ENCODE results near the gene MYBPC2. TPM values are rescaled to one million over a fixed set of nuclear protein-coding genes. Genes with fewer than 3 reads are reported as not detected.

Gene MYBPC2
- total and polyA plus RNA-seq, 12 donors = 0.01 to 0.35 (median 0.13) TPM; not detected in 9

GRCh38 chr19:50477751-50478515, 45.2 kb downstream of the MYBPC2 start:
- Histone ChIP-seq H3K9me3 (no peaks in the 10 kb centered on the region), H3K4me3 (peak overlapping the region in 5 of 10 donors; percentile 72 to 100 (median 86)), H3K36me3 (peaks cover 0 to 49% (median 19%) of the 10 kb centered on the region in 9 donors), H3K4me1 (peaks cover 5 to 28% (median 19%) of the 10 kb centered on the region in 9 donors), H3K27ac (no peak overlapping the region), H3K27me3 (no peaks in the 10 kb centered on the region)
- ATAC-seq (no peak), DNase-seq (no peak)
- no peak for TF ChIP-seq CTCF (IDR thresholded peaks at IDR 0.05)
- 93% methylated on average over 17 of the region's 17 CpGs for WGBS, 2 donors
- intact Hi-C loops (cut with DNase I) = loop anchor here in 2 of 10 donors (2.0 to 5.0 kb wide), 3 partner anchors 33 to 106 kb away; partner anchors contain the start of genes JOSD2 (in 2 of the 2) and ASPDH (in 1 of the 2)

GRCh38 chr19:50478901-50479715, 46.4 kb downstream of the MYBPC2 start:
- Histone ChIP-seq H3K36me3 (peaks cover 0 to 60% (median 19%) of the 10 kb centered on the region in 9 donors), H3K4me3 (no peak overlapping the region), H3K9me3 (no peaks in the 10 kb centered on the region), H3K27me3 (no peaks in the 10 kb centered on the region), H3K4me1 (peaks cover 5 to 30% (median 19%) of the 10 kb centered on the region in 9 donors), H3K27ac (no peak overlapping the region)
- TF ChIP-seq CTCF (IDR thresholded peaks at IDR 0.05) = peak in 7 of 9 donors; percentile 46 to 65 (median 53)
- WGBS, 2 donors = 70 to 81% methylated on average over 16 to 19 of the region's 19 CpGs
- intact Hi-C loops (cut with DNase I) = loop anchor here in 1 of 10 donors (5.0 kb wide), 2 partner anchors 33 to 107 kb away; partner anchors contain the start of genes ASPDH and JOSD2
- ATAC-seq (no peak), DNase-seq (no peak)

- ATAC-seq = no peak
- Histone ChIP-seq H3K4me3 (no peak overlapping the region), H3K36me3 (peaks cover 0 to 66% (median 19%) of the 10 kb centered on the region in 9 donors), H3K9me3 (no peaks in the 10 kb centered on the region), H3K27ac (no peak overlapping the region), H3K27me3 (no peaks in the 10 kb centered on the region), H3K4me1 (peaks cover 5 to 30% (median 19%) of the 10 kb centered on the region in 9 donors)
- 93 to 94% methylated on average over 16 of the region's 16 CpGs for WGBS, 2 donors
- no peak for DNase-seq
- intact Hi-C loops (cut with DNase I) = loop anchor here in 1 of 10 donors (5.0 kb wide), 2 partner anchors 32 to 108 kb away; partner anchors contain the start of genes ASPDH and JOSD2
- no peak for TF ChIP-seq CTCF (IDR thresholded peaks at IDR 0.05)
Measured at GRCh38 chr19:50479761-50480251, 47.1 kb downstream of the MYBPC2 start.
